GM12865 (cell line): ENCODE measurements around the gene GLIS1.

ENCODE experiments used
- DNase-seq: peaks from one replicate; pipeline ENCODE4 v3.0.0; 2010; ENCODE audit warnings: low read depth
- H3K4me3 ChIP-seq: 2 replicates; pipeline ENCODE4 v1.5.1; 2011; ENCODE audit warnings: mild to moderate bottlenecking, low read depth, low read length, control low read depth
- CTCF ChIP-seq: IDR thresholded peaks from 2 replicates; pipeline ENCODE4 v1.5.1; 2011; ENCODE audit warnings: low read length, control low read depth, low read depth, inconsistent platforms; ENCODE audit not compliant: insufficient read depth; ENCODE audit errors: missing control alignments

Gene GLIS1

GRCh38 chr1:53696571-53696970, 42.4 kb downstream of the GLIS1 start:
- no peak overlapping the region for H3K4me3 ChIP-seq
- no peak for DNase-seq
- no peak for TF ChIP-seq CTCF

- TF ChIP-seq CTCF: no peak
- H3K4me3 ChIP-seq: no peak overlapping the region
- DNase-seq: no peak
These were observed 42.9 kb downstream of the GLIS1 start for GRCh38 chr1:53696051-53696450.

GRCh38 chr1:53695116-53695515, 43.8 kb downstream of the GLIS1 start:
- DNase-seq: no peak
- TF ChIP-seq CTCF: no peak
- H3K4me3 ChIP-seq: no peak overlapping the region

GRCh38 chr1:53694718-53695091, 44.3 kb downstream of the GLIS1 start:
- TF ChIP-seq CTCF: no peak

GRCh38 chr1:53693773-53694717, 44.9 kb downstream of the GLIS1 start:
- DNase-seq: no peak
- TF ChIP-seq CTCF: no peak
- H3K4me3 ChIP-seq: no peak overlapping the region

More at GRCh38 chr1:53694718-53695091, 44.3 kb downstream of the GLIS1 start:
- no peak overlapping the region for H3K4me3 ChIP-seq
- no peak for DNase-seq

- no peak for DNase-seq
- TF ChIP-seq CTCF: no peak
- no peak overlapping the region for H3K4me3 ChIP-seq
These were observed 45.6 kb downstream of the GLIS1 start for GRCh38 chr1:53693339-53693738.
